Sigmoid colon (tissue), 4 donors: ENCODE data around the gene MUC20.

Experiments used
- POLR2A ChIP-seq, 2 donors: fragments of 450-650 bp; IDR thresholded peaks; one replicate each; pipeline ENCODE4 v1.6.1; 2016; ENCODE audit warnings: antibody characterized with exemption in 2 of 2, mild to moderate bottlenecking in 2 of 2, moderate library complexity in 2 of 2
- POLR2AphosphoS5 ChIP-seq, 4 donors: sonication (generic); formaldehyde crosslinking; IDR thresholded peaks; one replicate each; pipeline ENCODE4 v1.6.1; 2017; ENCODE audit warnings: antibody characterized with exemption in 4 of 4
- TF ChIP-seq, protein P1 (sequence below), 4 experiments: fragments of 450-650 bp in 3 of 4; fragments of 200-600 bp in 1 of 4; IDR thresholded peaks; one replicate each; pipeline ENCODE4 v1.5.1; 2016 to 2019; ENCODE audit warnings: antibody characterized with exemption in 4 of 4, mild to moderate bottlenecking in 3 of 4, moderate library complexity in 2 of 4

DNA sequence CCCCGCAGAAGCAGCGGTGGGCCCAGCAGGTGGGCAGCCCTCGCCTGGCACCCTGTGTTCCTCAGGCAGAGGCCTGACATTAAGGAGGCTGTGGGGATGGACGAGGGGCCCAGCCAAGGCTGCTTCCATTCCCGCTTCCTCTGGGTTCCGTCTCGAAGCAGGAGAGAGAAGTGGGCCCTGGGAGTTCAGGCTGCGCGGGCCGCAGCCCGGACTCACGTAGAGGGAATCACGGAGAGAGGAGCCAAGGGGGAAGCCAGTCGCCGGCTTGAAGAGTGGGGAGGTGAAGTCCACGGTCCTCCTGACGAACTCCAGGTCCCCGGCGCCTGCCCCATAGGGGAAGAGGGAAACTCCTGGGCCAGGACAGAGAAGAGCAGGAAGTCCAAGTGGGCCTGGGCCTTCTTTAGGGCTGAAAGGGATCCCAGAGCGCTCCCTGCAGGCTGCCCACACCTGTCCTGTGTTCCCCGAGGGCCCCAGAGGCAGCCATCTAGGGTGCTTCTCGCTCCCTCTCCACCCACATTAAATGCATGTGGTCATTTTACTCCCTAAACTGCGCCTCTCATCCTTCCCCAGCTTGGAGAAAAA, 53.3 kb downstream of the MUC20 start:
- TF ChIP-seq, protein P1, sequence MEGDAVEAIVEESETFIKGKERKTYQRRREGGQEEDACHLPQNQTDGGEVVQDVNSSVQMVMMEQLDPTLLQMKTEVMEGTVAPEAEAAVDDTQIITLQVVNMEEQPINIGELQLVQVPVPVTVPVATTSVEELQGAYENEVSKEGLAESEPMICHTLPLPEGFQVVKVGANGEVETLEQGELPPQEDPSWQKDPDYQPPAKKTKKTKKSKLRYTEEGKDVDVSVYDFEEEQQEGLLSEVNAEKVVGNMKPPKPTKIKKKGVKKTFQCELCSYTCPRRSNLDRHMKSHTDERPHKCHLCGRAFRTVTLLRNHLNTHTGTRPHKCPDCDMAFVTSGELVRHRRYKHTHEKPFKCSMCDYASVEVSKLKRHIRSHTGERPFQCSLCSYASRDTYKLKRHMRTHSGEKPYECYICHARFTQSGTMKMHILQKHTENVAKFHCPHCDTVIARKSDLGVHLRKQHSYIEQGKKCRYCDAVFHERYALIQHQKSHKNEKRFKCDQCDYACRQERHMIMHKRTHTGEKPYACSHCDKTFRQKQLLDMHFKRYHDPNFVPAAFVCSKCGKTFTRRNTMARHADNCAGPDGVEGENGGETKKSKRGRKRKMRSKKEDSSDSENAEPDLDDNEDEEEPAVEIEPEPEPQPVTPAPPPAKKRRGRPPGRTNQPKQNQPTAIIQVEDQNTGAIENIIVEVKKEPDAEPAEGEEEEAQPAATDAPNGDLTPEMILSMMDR (IDR thresholded peaks at IDR 0.05) = no peak
- TF ChIP-seq POLR2A (IDR thresholded peaks at IDR 0.05) (no peak), POLR2AphosphoS5 (IDR thresholded peaks at IDR 0.05) (no peak)
